ENCODE results near the gene MAPRE3.

Gene MAPRE3

DNA sequence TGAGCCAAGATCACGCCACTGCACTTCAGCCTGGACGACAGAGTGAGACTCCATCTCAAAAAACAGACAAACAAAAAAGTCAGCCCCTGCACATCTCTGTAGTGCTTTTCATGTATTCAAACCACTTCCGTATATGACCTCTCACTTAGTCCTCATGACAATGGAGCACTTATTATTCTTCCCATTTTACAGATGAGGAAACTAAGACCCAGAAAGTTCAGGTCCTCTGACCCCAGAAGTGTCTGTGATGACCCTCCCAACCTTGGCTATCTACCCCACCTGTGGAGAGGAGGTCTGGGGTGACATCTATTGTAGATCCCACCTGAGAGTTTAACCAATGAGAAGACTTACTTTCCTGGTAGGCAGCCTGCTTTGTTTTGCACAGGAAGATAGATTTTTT lies 21.6 kb upstream of the MAPRE3 start:
- DNase-seq (ENCODE audit: extremely low read depth in 1 of 2, low read depth in 1 of 2) = no peak

DNA sequence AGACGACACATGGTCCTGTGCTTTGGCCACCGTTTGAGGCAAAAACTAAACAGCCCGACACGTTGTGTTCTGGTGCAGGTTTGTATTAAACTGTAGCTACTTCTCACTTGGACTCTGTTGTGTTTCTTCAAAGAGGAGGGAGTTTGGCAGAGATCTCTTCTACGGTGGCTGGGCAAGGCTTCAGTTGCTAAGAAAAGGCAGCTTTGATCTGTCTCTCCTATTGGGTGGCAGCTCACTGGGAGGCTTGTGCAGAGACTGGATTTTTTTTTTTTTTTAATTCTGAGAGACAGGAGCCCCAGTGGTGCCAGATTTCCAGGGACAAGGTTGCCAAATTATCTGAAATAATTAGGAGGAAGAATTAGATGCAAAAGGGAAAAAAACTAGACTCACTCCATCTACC lies 20.2 kb upstream of the MAPRE3 start:
- DNase-seq (ENCODE audit: extremely low read depth in 1 of 2, low read depth in 1 of 2) = no peak

DNA sequence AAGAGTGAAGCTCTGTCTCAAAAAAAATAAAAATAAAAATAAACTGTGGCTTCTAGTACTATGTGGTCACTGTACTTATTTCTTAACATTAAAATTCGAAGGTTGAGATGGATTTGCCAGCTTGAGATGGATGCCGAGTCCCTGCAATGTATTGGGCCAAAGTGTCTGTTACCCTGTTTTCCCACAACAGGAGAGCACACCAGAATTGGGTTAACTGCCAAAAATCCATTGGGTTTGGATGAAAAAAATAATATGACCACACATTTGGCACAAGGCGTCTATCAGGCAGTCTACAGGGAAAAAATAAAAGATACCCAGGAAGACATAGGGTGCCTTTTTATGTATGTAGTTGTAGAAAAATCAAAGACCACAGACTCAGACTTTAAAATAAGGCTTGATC lies 19.2 kb upstream of the MAPRE3 start:
- DNase-seq (ENCODE audit: extremely low read depth in 1 of 2, low read depth in 1 of 2) = no peak

DNA sequence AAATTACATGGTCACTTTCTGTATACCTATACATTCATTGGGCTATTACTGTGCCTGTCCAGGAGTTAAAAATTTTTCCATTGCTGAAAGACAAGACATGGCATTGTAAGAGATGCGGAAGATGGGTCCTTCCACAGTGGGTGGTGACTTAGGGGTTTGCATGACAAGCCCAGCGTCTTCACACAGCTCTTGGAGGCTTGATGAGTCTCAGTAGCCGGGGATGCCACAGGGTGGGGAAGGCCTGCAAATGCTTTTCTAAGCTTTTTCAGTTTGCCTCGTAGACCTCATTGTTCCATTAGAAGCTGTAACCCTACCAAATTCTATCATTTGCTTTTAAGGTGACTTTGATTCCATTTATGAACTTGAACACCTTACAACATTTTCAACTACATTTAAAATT lies 18.1 kb upstream of the MAPRE3 start:
- DNase-seq (ENCODE audit: extremely low read depth in 1 of 2, low read depth in 1 of 2) = no peak

DNA sequence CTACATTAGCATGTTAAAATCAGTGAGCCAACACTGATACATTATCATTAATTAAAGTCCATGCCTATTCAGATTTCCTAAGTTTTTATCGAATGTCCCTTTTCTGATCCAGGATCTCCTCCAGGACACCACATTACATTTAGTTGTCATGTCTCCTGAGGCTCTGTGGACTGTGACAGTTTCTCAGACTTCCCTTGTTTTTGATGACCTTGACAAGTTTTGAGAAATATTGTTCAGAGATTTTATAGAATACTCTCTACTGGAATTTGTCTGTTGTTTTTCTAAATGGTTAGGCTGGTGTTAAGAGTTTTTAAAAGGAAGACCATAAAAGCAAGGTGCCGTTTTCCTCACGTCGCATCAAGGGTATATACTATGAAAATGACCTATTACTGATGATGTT lies 16.3 kb upstream of the MAPRE3 start:
- DNase-seq (ENCODE audit: extremely low read depth in 1 of 2, low read depth in 1 of 2) = no peak

DNA sequence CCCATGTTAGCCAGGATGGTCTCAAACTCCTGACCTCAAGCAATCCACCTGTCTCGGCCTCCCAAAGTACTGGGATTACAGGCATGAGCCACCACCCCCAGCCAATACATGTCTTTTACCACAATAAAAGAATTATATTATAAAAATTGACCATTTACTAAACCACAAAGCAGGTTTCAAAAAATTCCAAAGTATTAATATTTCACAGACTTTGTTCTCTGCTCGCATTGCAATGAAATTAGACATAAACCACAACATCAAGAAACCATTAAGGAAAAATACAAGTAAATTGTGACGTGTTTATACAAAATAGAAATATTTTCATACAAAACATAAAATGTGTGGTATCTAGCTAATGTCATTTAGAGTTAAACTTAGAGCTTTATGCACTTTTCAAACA lies 13.4 kb upstream of the MAPRE3 start:
- DNase-seq (ENCODE audit: extremely low read depth in 1 of 2, low read depth in 1 of 2) = no peak

DNA sequence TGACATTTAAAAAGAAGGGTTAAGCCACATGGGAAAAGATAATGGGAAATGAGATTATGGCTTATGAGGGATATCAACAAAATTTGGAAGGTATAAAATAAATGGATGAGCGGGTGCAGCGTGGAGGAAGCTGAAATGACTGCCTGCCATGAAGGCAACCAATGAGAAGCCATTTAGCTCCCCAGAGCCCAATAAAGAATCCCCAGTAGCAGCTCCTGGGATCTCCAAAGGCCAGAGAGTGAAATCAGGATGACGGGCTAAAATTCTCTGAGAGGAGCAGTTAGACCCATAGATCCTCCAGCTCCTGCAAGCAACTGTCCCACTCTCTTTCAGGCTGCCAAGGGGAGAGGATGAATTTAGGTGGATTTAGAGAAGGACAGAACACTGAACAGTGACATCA lies 12.9 kb upstream of the MAPRE3 start:
- no peak for DNase-seq (ENCODE audit: extremely low read depth in 1 of 2, low read depth in 1 of 2)

DNA sequence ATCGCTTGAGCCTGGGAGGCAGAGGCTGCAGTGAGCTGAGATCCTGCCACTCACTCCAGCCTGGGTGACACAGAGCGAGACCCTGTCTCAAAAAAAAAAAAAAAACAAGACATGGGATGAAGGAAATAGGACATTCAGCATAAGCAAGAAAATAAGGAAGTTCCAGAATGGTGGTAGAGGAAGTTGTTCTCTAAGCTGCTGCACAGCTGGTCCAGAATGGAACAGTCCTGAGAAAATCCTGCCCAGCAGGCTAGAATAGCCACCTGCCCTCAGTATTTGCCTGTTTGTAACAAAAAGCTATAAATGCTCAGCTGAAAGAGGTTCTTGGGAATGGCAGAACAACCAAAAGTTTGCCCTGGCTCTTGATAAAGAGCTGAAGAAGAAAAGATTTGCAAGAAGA lies 11.1 kb upstream of the MAPRE3 start:
- no peak for DNase-seq (ENCODE audit: extremely low read depth in 1 of 2, low read depth in 1 of 2)

DNA sequence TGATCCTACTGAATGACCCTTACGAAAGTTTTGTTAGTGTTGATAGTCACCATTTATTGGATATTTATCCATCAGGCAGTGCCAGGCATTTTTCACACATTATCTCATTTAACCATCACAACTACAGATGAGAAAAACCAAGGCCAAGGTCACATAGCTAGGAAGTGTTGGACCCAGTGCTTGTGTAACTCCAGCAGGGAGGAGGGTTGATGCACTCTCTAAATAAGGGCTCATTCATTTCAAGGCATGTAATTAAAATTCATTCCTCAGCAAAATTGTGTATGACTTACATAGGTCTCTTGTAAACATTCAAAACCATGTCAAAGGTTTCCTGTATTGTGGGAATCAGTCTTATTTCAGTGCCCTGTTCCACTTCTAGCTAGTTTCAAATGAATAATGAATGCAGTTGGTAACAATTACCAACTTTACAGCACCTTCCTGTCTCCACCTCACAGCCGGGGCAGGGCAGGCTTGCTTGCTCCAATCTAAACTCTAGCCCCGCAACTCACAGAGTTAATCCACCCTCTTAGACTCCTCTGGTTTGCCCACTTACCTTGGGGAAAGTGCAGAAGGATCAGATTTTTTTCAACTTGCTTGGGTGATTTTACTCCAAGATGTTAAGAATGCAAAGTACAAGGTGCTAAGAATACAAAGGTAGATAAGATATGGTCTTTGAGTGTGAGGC lies 5.8 kb upstream of the MAPRE3 start:
- DNase-seq (ENCODE audit: extremely low read depth in 1 of 2, low read depth in 1 of 2) = no peak

DNA sequence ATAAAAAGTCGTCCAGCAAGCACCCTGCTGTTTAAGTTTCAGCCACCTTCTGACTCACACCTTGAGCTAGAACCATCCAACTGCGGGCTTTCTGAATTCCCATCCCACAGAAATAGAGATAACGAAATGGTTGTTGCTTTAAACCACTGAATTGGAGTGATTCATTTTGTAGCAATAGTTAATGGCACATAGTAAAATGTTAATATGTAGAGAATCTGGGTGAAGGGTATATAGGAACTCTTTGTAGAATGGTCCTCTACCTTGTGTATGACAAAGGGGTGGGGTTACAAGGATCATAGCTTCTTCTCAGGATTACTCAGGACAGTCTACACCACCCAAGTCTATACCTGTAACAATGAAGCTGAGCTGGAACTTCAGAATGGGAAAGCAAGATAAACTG lies 2.4 kb upstream of the MAPRE3 start:
- DNase-seq (ENCODE audit: extremely low read depth in 1 of 2, low read depth in 1 of 2) = no peak

DNA sequence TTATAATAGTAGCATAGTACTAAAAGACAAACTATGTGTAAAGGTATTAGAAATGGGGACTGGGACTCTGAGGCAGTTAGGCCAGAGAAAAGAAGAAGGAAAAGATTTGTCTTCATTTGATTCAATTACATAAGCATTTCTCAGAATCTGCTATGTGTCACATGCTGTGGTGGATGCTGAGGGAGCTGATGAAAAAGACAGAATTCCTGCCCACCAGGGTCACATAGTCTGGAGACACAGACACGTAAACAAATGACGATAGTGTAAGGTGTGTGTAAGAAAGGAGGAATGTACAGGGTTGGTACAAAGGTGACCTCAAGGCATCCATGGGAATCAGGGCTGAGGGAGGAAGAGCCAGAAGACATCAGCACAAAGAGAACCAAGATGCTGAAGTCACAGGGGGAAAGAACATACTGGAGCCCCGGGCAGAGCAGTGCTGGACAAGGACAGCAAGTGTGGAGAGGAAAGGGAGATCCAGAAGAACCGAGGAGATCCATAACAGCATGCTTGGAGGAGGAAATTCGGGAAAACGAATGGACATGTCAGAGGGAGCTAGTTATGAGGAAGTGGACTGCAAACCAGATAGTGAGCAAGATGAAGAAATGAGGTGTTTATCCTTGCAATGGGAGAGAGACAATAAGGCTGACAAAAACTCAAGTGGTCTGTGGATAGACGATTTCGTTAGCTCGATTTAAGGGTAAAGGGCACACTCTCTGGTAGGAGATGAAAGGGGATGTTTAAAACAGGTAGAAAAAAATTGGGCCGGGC lies 1.2 kb upstream of the MAPRE3 start:
- DNase-seq (ENCODE audit: extremely low read depth in 1 of 2, low read depth in 1 of 2) = no peak

DNA sequence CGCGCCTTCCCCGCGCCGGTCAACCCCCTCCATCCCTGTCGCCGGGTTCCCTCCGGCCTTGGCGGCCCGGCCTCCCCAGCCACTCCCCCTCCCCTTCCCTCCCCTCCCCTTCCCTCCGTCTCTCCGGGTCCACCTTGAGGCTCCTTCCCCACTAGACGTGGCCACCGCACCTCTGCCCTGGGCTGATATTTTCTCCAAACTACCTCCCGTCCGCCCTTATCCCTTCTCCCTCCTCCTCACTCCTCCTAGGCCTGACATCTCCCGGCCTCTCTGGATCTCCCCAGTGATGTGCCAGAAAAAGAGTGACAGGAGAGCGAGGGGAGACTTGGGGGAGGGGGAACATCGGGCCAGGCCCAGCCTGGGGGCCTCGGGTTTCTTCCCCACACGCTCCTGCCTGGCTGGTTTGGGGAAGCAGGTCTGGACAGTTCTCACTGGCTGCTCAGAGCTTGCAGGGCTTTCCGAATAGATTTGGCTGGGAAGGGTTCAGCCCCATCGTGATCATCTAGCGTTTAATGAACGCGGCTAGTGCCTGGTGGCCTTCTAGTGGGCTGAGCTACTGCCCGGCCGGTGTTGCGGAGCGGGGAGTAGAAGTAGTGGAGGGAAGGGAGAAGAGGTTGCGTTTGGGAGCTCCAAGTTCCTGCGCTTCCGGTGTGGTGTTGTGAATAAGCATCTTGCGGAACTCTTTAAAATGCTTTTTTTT lies 641 bp downstream of the MAPRE3 start:
- DNase-seq (ENCODE audit: extremely low read depth in 1 of 2, low read depth in 1 of 2) = no peak

DNA sequence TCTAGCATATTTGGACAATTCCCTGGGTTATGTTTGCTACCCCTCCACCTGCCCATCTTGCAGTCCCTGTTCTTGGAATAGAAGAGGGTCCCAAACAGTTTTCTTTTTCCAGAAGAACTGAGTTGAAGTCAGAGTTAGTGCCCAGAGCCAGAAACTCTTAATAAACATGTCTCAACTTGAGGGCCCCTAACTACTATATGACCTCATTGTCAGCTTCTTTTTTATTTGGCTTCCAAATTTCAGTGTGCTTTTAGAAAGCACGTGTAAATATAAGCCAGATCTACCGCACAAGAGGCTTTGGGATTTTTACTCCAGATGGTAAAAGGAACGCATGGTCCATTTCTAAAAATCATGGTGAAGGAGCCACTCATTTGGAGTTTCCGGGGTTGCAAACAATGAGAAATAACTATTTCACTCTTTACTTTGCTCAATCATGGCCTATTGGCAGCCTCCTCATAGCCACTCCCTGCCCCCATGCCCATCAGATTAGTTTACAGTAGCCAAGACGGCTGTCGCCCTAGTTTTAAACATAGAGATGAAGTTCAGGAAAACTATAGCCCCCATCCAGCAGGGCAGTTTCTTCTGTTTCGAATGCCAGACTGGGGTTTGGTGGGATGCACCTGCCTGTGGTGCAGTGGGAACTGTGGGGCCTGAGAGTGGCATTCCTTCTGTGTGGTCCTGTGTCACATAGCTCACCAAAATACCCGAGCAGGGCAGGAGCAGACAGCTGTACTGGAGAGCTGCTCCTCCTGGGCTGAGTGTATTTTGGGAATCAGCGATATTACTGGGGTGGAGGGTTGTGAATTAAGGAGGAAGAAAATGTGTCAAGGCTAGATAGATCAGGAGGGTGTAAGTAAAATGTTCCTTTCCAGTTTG lies 1.7 kb downstream of the MAPRE3 start:
- DNase-seq (ENCODE audit: extremely low read depth in 1 of 2, low read depth in 1 of 2) = no peak

DNA sequence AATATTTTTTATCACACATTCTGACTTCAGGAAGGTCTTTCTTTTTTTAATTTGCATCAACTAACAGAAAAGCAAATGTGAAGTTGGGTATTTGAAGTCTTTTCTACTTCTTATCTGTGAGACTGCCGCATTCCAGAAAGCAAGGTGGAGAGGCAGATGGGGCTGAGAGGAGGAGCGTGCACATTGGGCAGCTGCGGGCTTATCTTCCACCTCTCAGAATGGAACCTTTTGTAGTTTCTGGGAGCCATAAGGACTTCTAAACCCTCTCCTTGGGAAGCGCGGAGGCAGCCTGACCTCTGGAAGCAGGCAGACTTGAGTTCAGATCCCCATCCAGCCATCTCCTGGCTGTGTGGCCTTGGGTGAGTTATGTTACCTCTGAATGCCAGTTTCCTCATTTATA lies 3.9 kb downstream of the MAPRE3 start:
- no peak for DNase-seq (ENCODE audit: extremely low read depth in 1 of 2, low read depth in 1 of 2)

DNA sequence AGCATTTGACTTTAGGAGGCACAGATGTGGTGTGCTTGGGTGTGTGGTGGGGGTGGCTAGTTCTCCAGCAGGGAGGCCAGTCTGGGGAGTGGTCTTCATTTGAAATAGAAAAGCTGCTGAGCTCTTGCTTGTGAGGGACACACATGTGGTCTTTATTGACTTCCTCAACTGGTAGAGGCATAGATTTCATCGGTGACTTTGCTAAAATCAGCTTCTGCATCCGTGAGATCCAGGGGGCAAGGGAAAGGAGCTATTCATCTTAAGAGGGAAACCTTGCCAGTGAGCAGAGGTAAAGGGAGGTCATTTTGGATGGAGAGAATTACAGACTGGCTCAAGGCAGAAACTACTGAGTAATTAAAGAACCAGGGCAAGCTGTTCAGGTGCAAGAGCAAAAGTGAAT lies 4.7 kb downstream of the MAPRE3 start:
- DNase-seq (ENCODE audit: extremely low read depth in 1 of 2, low read depth in 1 of 2) = no peak

DNA sequence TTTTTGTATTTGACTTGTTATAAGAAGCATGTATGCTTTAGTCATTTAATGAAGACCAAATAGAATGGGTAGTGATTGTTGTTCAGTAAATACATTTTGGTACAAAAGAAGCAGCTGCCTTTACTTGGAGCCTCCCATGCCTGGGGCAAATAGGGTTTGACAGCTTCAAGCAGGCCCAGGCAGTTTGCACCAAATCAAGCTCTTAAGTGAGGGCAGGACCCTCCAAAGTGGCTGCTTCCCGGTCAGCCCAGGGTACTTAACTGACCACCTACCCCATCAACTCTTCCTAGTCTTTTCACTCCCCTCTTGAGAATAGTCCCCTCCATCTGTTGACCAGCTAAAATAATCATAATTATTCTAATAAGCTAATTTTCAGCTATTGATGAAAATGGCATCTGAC lies 5.2 kb downstream of the MAPRE3 start:
- no peak for DNase-seq (ENCODE audit: extremely low read depth in 1 of 2, low read depth in 1 of 2)

DNA sequence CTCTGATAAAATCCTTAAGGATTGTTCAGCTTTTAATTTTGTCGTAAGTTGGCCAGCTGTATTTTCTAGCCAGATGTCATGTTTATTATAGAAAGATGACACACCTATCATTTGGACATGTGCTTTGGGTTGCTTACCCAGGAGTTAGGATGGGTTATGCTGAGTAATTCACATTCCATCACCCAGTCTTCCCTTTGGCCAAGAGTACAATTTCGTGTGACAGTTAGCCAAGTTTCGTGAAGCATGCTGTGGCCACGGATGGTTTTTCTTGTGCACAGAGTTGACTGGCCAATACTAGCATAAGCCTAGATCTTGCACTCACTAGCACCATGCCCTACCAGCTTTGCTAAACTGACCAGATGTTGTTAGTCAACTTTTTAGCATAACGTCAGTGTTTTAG lies 5.8 kb downstream of the MAPRE3 start:
- no peak for DNase-seq (ENCODE audit: extremely low read depth in 1 of 2, low read depth in 1 of 2)

DNA sequence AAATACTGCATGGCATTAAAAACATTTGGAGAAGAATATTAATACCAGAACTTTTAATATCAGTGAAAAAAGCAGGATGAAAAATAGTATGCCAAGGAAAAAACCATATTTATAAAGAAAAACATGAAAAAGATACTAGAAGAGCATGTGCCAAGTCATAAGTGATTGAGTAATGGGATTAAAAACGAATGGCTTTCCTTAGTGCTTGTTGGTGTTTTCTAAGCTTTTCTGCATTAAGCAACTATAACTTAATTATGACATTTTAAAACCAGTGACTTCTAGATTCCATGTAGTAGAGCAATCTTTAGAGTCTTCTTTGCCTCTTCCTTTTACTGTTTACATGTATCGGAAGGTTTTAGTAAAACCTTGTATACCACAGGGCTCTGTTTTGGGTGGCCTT lies 6.6 kb downstream of the MAPRE3 start:
- DNase-seq (ENCODE audit: extremely low read depth in 1 of 2, low read depth in 1 of 2) = no peak

DNA sequence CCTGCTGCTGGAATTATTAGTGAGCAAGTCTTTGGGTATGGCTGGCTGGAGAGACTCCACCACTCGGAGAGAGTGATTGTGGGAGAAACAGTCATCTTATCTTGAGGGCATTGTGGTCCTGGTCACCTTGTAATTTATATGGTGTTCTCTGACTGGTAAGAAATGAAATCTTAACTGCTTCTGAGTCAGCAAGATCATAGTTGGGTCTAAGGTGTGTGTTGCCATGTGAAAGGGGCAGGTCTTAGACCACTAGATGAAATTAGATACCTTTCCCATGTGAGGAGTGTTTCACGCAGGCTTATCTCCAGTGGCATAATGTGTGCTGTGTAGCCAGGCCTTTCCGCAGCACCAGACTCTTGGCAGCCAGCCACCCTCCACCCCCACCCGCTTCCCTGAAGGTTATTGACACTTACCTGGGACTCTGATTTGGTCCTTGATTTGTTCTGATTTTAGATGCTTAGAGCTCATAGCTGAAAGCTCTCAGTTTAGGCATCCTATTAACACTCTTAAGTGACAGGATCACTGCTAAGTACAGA lies 7.7 kb downstream of the MAPRE3 start:
- no peak for DNase-seq (ENCODE audit: extremely low read depth in 1 of 2, low read depth in 1 of 2)

DNA sequence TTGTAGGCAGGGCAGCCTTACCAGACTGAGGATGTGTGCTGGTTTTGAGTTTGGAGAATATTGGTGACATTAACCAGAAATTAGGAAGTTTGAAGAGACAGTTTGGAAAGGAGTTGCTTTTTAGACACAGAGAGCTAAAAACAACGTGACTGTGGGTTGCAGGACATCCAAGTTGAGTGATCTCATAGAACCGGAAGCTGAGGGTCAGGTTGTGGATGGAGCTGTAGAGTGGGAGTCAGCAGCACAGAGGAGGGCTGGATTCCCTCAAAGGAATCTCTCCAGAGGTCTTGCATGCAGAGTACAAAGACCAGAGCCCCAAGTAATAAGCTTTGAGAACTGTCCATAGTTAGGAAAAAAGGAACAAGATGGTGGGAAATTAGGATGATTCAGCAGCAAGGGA lies 9.3 kb downstream of the MAPRE3 start:
- DNase-seq (ENCODE audit: extremely low read depth in 1 of 2, low read depth in 1 of 2) = no peak

DNA sequence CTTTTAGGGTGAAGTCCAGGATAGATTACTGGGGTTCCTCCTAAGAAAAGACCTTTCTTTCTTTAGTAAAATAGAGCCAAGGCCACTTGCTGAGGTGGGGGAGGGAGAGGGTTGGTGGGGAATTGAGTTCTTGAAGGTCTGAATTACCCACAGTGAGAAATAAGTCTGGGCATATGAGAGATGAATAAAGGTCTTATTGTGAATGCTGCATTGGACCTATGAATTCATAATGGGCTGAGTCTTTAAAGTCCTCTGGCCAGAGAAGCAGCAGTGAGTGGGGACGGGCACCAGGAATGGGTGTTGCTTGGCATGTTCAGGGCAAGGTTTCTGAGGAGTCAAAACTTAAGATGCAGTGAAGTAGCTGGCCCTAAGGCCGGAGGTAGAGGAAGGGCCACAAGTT lies 10.5 kb downstream of the MAPRE3 start:
- DNase-seq (ENCODE audit: extremely low read depth in 1 of 2, low read depth in 1 of 2) = no peak

Measured in activated CD8-positive, alpha-beta memory T cell treated with anti-CD3 and anti-CD28 coated beads for 1 hour (primary cell).